Fibroblast of skin of scalp (primary cell): ENCODE measurements around the gene EML2.
"Not testable (repeated sequence)": the region's sequence is repeated elsewhere in the genome, so short reads cannot be mapped to it uniquely, and the experiment has no call there.

Experiments used
- DNase-seq: peaks from one replicate; pipeline ENCODE4 v3.0.0-alpha.2; 2013

EML2 gene

GRCh38 chr19:45646345-45646698 lies 7.1 kb upstream of the EML2 start:
- no peak for DNase-seq

DNA sequence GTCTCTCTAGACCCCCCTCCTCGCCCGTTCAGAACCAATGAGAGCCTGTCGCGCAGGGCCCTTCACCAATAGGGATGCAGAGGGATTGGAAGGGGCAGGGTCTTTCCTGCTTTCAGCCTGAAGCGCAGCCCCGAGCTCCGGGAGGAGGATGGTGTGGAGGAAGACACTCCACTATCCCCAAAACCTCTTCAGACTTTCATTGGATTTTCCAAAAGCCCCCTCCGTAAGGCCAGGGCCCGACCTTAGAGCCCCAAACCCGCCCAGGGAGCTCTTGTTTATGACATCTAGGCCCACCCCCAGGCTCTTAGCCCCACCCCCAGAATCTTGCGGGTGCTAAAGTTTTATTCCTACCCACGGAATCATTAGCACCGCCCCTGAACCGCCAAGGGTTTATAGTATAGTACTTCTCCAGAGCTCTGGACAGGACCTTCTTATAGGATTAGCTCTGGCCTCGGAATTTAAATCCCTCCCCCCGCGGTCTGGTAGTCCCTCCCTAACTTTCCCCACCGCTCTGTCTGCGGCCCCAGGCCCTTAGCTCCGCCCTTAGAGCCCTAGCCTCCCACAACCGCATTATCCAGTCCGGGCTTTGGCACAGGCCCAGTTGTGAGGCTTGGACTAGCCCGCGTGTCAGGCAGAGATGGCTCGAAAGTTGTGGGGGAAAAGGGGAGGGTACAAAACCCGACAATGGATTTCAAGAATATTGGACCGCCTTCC lies 6.6 kb upstream of the EML2 start:
- DNase-seq: peak; percentile 95

DNA sequence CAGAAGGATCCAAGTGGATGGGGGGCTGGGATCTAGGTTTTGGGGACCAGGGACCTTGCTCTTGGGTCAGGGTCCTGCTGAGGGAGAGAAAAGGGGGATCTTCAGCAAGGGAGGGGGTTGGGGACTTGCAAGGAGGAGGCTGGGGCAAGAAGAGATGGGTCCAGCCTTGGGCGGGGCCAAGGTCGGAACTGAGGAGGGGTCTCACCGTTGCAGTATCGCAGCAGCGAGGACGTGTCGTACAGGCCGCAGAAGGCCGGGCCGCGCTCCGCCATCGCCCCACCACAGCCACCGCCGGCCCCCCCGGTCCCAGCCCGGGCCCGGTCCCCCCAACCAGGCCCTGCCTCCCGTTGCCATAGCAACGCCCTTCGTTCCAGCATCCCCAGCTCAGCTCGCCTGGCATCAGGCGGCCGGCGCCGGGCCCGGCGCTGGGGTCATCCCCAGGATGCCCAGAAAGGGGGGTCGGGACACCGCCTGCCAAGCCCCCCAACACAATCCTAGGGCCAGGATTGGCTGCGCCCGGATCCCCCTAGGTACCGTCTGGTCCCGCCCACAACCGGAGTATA lies 6.0 kb upstream of the EML2 start:
- DNase-seq: no peak

DNA sequence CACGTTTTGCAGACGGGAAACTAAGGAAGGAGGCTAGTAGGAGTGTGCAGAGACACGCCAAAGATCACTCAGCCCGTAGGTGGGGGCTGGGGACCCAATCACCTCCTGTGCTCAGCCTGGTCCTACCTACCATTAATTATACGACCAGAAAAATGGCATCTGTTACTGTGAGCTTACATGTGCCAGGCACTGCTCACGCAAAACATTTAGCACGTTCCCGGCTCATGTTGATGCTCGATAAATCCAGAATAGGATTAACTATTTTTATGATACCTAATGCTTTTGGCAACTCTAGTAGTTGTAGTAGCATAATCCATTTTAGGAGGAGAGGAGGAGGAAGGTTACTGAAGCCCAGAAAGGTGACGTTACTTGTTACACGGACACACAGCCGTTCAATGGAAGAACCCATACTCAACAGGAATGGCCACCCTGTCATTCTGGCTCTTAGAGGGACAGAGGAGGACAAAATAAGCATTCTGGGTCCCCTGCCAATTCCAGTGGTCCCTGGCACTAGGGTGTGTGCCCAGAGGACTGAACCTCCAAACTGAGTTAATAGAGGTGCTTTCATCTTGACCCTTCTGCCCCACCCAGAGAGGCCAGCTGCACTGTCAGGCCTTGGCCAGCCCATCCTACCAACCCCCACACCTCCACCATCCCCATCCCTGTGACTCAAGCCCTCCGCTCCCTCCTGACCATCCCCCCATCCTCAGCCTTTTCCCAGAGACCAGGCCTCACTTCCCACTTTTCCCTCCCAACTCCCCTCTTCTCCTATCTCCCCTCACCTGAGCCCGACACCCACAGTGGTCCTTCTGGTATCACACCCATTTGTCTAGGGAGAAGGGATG lies 5.0 kb upstream of the EML2 start:
- no peak for DNase-seq

- peak; percentile 80 for DNase-seq
These were observed 4.1 kb upstream of the EML2 start for GRCh38 chr19:45643024-45643926.

DNA sequence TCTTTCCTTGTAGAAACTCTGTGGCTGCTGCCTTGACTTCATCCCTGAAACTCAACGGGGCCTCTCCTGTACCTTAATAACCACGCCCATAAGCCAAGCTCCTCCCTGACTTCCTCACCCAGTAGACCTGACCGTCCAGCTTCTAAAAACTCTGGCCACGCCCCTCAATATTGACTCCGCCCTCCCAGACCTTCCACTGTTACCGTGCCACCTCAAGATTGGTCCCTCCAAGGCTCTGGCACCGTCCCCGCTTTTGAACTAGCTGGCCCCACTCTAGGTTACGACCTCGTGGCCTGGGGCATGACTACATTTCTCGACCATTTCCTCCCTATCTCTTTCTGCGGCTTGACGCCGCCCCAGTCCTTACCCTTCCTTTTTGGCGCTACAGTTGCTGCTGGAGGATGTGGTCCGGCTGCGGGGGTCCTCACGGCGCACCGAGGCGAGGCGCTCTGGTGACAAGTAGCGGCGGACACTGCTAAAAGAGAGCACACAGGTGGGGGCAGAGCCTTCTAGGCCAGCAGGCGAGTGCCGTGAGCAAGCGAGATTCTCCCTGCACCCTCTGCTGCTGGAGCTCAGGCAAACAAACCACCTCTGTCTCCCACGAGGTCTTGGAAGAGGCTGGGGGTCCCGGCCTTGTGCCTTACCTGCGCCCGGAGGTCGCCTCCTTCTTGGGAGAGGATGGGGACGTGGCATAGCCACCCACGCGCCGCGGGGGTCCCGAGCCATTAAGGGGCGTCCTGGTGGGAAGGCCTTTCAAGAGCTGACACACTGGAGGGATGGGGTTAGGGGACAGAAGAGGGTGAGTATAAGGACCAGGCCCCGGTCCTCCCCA lies 2.3 kb upstream of the EML2 start:
- peak; percentile 76 for DNase-seq

DNA sequence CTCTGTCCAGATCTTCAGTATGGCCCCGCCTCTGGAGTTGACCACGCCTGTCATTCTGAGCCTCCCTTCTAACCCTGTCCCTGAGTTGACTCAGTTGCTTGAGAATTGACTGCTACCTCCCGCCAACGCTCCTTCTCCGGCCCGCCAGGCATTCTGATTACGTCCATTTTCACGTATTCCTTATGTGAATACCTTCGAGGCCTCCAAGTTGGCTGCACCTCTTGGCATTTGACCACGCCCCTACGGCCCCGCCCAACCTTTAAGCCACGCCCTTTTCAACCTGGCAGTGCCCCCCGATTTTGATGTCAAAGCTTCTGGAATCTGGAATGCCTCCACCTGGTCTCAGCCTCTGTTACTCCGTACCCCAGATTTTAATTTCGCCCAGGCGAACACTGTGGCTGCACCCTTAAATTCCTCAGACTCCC lies 1.7 kb upstream of the EML2 start:
- DNase-seq: no peak

DNA sequence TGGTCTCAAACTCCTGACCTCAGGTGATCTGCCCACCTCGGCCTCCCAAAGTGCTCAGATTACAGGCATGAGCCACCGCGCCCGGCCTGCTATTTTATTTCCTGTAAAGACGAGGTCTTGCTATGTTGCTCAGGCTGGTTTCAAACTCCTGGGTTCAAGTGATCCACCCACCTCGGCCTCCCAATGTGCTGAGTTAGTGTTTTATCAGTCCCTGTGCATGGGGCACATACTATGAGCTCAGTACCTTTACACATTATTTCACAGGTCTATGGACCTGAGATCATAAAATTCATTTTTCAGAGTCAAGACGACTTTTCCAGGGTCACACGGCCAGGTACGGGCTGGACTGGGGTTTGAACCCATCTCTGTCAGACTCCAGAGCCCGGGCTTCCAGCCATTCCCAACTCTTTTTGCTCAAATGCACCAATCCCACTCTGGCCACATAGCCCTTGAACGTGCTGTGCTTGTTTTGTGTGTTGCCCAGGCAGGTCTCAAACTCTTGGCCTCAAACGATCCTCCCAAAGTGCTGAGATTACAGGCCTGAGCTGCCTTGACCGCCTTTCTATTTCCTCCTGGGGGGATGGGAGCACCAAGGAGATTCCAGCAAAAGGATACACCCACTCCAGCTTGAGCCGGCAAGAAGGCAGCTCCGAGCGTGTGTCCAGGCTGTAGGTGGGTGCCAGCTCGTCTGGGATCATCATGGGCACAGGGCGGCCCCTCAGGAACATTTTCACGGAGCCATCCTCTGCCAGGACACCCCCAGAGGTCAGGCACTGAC lies 1.1 kb downstream of the EML2 start:
- peak; percentile 37 for DNase-seq

DNA sequence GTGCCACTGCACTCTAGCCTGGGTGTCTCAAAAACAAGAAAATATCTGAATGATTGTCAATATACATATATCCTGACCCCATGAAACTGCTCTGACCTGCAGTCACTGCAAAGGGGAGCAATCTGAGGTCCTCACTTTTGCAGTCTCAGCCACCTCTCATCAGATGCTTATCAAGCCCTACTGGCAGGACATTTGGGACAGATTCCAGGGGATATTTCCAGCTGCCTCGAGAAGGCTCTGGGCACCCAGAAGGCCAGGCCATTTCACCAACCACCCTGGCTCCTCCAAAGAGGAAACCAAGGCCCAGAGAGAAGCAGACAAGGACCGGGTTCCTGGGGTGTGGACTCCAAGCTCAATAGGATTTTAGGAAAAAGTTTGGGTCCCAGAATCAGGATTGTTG lies 2.3 kb downstream of the EML2 start:
- DNase-seq: no peak

GRCh38 chr19:45636275-45636674 lies 2.9 kb downstream of the EML2 start:
- no peak for DNase-seq

- DNase-seq: peak; percentile 92
These were observed 6.6 kb downstream of the EML2 start for GRCh38 chr19:45632468-45633196.

DNA sequence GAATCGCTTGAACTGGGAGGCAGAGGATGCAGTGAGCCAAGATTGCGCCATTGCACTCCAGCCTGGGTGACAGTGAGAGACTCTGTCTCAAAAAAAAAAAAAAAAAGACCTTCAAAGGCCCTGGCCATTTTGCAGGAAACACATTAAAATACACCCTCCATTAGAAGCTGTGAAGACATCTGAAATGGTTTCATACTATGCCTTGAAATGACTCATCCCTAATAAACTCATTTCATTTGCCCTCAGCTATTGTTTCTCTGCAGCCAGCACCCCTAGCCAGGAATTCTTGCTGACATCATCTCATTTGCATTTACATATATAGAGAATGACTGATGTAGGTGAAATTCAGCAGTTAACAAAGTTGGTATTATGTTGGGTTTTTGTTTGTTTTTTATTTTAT lies 8.7 kb downstream of the EML2 start:
- DNase-seq: peak; percentile 95

- no peak for DNase-seq
These were observed 9.5 kb downstream of the EML2 start for GRCh38 chr19:45629704-45630103.

- DNase-seq: not testable (repeated sequence)
These were observed 11.0 kb downstream of the EML2 start for GRCh38 chr19:45628219-45628618.

DNA sequence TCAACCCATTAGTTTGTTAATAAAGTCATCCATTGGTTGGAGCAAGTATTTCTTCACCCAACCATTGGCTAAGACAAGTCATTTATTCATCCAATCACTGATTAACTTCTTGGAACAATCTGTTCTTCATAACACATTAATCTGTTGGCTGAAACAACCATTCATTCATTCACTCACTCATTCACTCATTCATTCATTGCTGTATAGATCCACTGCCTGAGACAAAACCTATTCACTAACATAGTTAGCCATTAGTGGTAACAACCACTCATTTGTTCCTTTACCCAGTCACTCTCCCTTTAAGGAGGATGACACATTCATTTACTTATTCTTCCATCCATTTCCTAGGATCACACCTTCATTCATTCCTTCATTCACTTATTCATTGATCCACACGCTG lies 15.2 kb downstream of the EML2 start:
- DNase-seq: no peak

GRCh38 chr19:45621976-45622503 lies 17.2 kb downstream of the EML2 start:
- no peak for DNase-seq

DNA sequence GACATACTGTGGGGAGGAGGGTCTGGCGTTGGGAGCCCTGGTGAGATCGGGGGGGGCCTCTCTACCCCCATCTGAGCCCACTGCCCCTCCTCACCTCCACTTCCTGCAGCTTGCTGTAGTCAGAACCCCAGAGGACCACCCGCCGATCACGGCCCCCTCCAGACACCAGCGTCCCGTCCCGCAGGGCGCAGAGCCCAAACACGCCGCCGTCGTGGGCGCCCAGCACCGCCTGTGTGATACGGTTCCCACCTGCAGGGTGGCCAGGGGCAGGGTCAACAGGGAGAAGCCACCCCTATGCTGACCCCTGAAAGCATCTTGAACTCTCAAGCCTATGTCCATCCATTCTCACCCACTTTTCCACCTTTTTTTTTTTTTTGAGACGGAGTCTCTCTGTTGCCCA lies 17.8 kb downstream of the EML2 start:
- DNase-seq: no peak

DNA sequence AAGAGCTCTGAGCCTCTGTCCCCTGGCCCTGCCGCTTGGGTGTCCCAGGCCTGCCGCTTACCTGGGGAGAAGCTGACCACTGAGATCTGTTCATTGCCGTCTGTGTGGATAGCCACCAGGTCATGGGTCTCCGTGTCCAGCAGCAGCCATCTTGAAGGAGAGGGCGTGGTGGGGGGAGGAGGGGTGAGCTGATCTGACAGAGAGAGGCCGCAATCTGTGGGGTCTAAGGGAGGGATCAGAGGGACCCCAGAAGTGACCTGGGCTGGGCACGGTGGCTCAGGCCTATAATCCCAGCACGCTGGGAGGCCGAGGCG lies 22.5 kb downstream of the EML2 start:
- no peak for DNase-seq

DNA sequence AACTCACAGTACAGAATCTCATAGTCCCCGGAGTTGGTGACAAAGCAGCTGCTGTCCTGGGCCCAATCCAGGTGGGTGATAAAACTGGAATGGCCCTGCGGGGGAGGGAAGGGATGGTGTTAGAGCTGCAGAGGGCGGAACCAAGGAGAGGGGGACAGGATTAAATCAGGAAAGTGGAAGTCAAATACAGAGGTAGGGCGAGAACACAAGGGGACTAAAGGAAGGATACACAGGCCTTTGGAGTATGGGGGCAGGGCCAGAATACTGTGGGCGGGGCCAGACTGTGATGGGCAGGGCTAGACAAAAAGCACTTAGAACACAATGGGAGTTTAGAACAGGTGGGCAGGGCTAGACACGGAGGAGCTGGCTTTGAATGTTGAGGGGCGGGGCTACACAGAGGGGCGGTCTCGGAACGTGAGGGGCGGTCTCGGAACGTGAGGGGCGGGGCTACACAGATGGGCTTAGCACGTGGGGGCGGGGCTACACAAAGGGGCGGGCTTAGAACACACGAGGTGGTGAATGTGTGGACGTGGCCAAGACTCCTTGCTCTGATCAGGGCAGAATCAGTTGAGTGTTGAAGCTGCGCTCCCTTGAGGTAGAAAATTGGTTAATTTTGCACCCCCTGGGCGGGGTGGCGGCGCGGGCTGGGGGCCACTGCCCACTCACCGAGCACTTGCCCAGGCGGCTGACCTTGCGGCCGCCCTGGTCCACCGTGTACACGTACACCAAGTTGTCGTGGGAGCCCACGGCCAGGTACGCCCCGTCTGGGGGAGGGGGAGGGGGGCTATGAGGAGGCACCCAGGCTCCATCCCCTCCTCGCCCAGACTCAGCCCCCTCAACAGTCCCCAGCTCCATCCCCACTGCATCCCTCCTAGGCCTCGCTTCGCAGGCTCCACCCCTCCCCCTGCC lies 23.1 kb downstream of the EML2 start:
- DNase-seq: peak; percentile 89
